CD14-positive monocyte (primary cell): ENCODE measurements around the gene IMMP2L. TPM values are rescaled to one million over a fixed set of nuclear protein-coding genes. Genes with fewer than 3 reads are reported as not detected.

ENCODE experiments used
- DNase-seq, 3 donors: peaks; one replicate each; pipeline ENCODE4 v3.0.0-alpha.2; 2011 to 2022
- H2AFZ ChIP-seq: 2 replicates; pipeline ENCODE4 v1.6.0; 2012; ENCODE audit warnings: mild to moderate bottlenecking, low read depth, low read length, inconsistent platforms; ENCODE audit not compliant: insufficient read depth, poor library complexity, severe bottlenecking
- H3K27ac ChIP-seq, 2 donors: 1 replicate in 1 of 2; 2 replicates in 1 of 2; pipeline ENCODE4 v1.5.1; 2012 to 2013; ENCODE audit warnings: low read length in 2 of 2, control low read depth in 1 of 2, inconsistent platforms in 1 of 2, low read depth in 1 of 2, mild to moderate bottlenecking in 1 of 2
- H3K27me3 ChIP-seq, 2 donors: one replicate each; pipeline versions ENCODE4 v1.6.0 to v1.6.1; 2011 to 2013; ENCODE audit warnings: low read length in 2 of 2; ENCODE audit not compliant: control insufficient read depth in 2 of 2, insufficient read depth in 2 of 2
- H3K36me3 ChIP-seq, 2 donors: replicated peaks in 1 of 2; 1 replicate in 1 of 2; 2 replicates in 1 of 2; pipeline versions ENCODE4 v1.5.1 to v1.6.1; 2012 to 2013; ENCODE audit warnings: low read length in 2 of 2, control low read depth in 1 of 2, inconsistent platforms in 1 of 2, mild to moderate bottlenecking in 1 of 2; ENCODE audit not compliant: insufficient read depth in 2 of 2, control insufficient read depth in 1 of 2
- H3K4me1 ChIP-seq, 2 donors: 1 replicate in 1 of 2; 2 replicates in 1 of 2; pipeline versions ENCODE4 v1.5.1 to v1.6.1; 2012 to 2013; ENCODE audit warnings: low read length in 2 of 2, control low read depth in 1 of 2, inconsistent platforms in 1 of 2, mild to moderate bottlenecking in 1 of 2, moderate library complexity in 1 of 2; ENCODE audit not compliant: insufficient read depth in 2 of 2, control insufficient read depth in 1 of 2
- H3K4me2 ChIP-seq: replicated peaks from 2 replicates; pipeline ENCODE3; 2012; ENCODE audit warnings: low read length, moderate library complexity, mild to moderate bottlenecking; ENCODE audit not compliant: poor library complexity, severe bottlenecking; ENCODE audit errors: extremely low read depth
- H3K4me3 ChIP-seq, 3 experiments: fragments of 200-600 bp in 1 of 3; sonication (generic) in 1 of 3; replicated peaks in 1 of 3; 1 replicate in 2 of 3; 2 replicates in 1 of 3; pipeline ENCODE4 v1.5.1; 2011 to 2013; ENCODE audit warnings: low read length in 3 of 3, mild to moderate bottlenecking in 3 of 3, control low read depth in 2 of 3, low read depth in 2 of 3, inconsistent platforms in 1 of 3, moderate library complexity in 1 of 3
- H3K79me2 ChIP-seq: 2 replicates; pipeline ENCODE4 v1.6.0; 2012; ENCODE audit warnings: mild to moderate bottlenecking, control low read depth, inconsistent platforms, low read length, moderate library complexity; ENCODE audit not compliant: insufficient read depth
- H3K9ac ChIP-seq: 2 replicates; pipeline ENCODE4 v1.6.0; 2017; ENCODE audit warnings: low read length, mild to moderate bottlenecking; ENCODE audit not compliant: insufficient read depth, poor library complexity, severe bottlenecking
- H3K9me3 ChIP-seq, 2 donors: replicated peaks in 1 of 2; 1 replicate in 1 of 2; 2 replicates in 1 of 2; pipeline versions ENCODE4 v1.5.1 to v1.6.1; 2012 to 2013; ENCODE audit warnings: low read length in 2 of 2, control low read depth in 1 of 2; ENCODE audit not compliant: control insufficient read depth in 1 of 2, insufficient read depth in 1 of 2
- H4K20me1 ChIP-seq: 2 replicates; pipeline ENCODE4 v1.6.0; 2012; ENCODE audit warnings: mild to moderate bottlenecking, low read length, control low read depth, moderate library complexity; ENCODE audit not compliant: insufficient read depth
- H3K27ac Mint-ChIP-seq, 7 donors: one replicate each; pipeline ENCODE4 v1.8.0; 2020; ENCODE audit warnings: mild to moderate bottlenecking in 7 of 7, mixed read lengths in 7 of 7, moderate library complexity in 6 of 7, inconsistent platforms in 2 of 7
- H3K27me3 Mint-ChIP-seq, 3 donors: one replicate each; pipeline ENCODE4 v1.8.0; 2021 to 2022; ENCODE audit warnings: low read depth in 3 of 3, mild to moderate bottlenecking in 3 of 3, mixed read lengths in 3 of 3, moderate library complexity in 3 of 3, inconsistent platforms in 1 of 3
- H3K36me3 Mint-ChIP-seq, 2 donors: one replicate each; pipeline ENCODE4 v1.8.0; 2020; ENCODE audit warnings: mixed read lengths in 2 of 2, inconsistent platforms in 1 of 2, mild to moderate bottlenecking in 1 of 2
- H3K4me1 Mint-ChIP-seq: one replicate; pipeline ENCODE4 v1.8.0; 2020; ENCODE audit warnings: mild to moderate bottlenecking, mixed read lengths
- H3K4me3 Mint-ChIP-seq, 2 donors: one replicate each; pipeline ENCODE4 v1.8.0; 2020; ENCODE audit warnings: mild to moderate bottlenecking in 2 of 2, mixed read lengths in 2 of 2, moderate library complexity in 1 of 2
- H3K9me3 Mint-ChIP-seq, 7 donors: one replicate each; pipeline ENCODE4 v1.8.0; 2020 to 2022; ENCODE audit warnings: mixed read lengths in 7 of 7, mild to moderate bottlenecking in 6 of 7, moderate library complexity in 6 of 7, inconsistent platforms in 2 of 7
- WGBS: methylation state at CpG from one replicate; pipeline ENCODE4 v1.1.5; 2013; ENCODE audit warnings: missing lambda C conversion rate; ENCODE audit not compliant: insufficient coverage; 5-methylcytosine and 5-hydroxymethylcytosine counted together
- intact Hi-C, 2 donors: fragments of 100-400 bp; cut with micrococcal nuclease; formaldehyde crosslinking; loops; one replicate each; pipeline versions ENCODE4 v1.15.0 to v1.15.1; 2023
- polyA plus RNA-seq, 3 donors: library from polyadenylated mRNA; depleted of rRNA in 1 of 3; unstranded in 2 of 3; stranded (reverse) in 1 of 3; fragments of 300-500 nt in 2 of 3; fragments of >200 nt in 1 of 3; fragmentation: Illumina TruSeq in 2 of 3; gene quantifications; 1 replicate in 2 of 3; 2 replicates in 1 of 3; pipeline ENCODE4 v1.2.3, GENCODE V29; 2012 to 2021
- TF ChIP-seq, protein P1 (sequence below): fragments of 200-600 bp; IDR thresholded peaks from one replicate; pipeline ENCODE4 v1.8.0; 2022; ENCODE audit warnings: antibody characterized with exemption, mild to moderate bottlenecking

IMMP2L gene
- polyA plus RNA-seq, 3 donors, result 1.9 to 6.4 (median 6.2) TPM

DNA sequence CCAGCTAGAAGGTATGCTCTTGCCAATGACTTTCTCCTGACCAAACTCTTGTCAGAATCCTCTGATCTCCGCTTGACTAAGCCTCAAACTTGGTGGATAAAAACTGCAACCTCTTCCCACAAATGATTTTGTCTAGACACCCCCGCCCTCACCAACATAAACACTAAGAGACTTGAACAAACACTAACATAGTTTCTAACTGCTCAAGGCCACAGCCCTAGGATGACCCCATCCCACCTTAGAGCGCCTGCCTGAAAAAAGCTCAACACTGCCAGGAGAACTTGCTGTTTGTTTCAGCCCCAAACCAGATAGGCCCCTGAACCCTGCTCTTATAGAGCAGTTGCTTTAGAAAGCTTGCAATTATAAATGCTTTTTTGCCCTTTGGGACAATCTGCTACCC lies 399.6 kb downstream of the IMMP2L start:
- Histone ChIP-seq H3K9ac (no peak overlapping the region), H3K27me3 (no peaks in the 10 kb centered on the region), H3K4me3 (no peak overlapping the region), H3K79me2 (no peaks in the 10 kb centered on the region), H3K27ac (no peak overlapping the region), H3K4me1 (no peaks in the 10 kb centered on the region), H4K20me1 (no peaks in the 10 kb centered on the region), H2AFZ (no peak overlapping the region), H3K36me3 (no peaks in the 10 kb centered on the region), H3K9me3 (no peaks in the 10 kb centered on the region), H3K4me2 (no peak overlapping the region)
- no peak for DNase-seq
- Mint-ChIP-seq H3K4me1 (no peaks in the 10 kb centered on the region), H3K36me3 (no peaks in the 10 kb centered on the region), H3K9me3 (peaks cover 0 to 3% (median 0%) of the 10 kb centered on the region in 7 donors), H3K27ac (no peak overlapping the region), H3K27me3 (no peaks in the 10 kb centered on the region), H3K4me3 (no peak overlapping the region)
- intact Hi-C loops, result no loop called here
- 100% methylated on average over 3 of the region's 3 CpGs for WGBS
- TF ChIP-seq, protein P1, sequence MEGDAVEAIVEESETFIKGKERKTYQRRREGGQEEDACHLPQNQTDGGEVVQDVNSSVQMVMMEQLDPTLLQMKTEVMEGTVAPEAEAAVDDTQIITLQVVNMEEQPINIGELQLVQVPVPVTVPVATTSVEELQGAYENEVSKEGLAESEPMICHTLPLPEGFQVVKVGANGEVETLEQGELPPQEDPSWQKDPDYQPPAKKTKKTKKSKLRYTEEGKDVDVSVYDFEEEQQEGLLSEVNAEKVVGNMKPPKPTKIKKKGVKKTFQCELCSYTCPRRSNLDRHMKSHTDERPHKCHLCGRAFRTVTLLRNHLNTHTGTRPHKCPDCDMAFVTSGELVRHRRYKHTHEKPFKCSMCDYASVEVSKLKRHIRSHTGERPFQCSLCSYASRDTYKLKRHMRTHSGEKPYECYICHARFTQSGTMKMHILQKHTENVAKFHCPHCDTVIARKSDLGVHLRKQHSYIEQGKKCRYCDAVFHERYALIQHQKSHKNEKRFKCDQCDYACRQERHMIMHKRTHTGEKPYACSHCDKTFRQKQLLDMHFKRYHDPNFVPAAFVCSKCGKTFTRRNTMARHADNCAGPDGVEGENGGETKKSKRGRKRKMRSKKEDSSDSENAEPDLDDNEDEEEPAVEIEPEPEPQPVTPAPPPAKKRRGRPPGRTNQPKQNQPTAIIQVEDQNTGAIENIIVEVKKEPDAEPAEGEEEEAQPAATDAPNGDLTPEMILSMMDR, result no peak

DNA sequence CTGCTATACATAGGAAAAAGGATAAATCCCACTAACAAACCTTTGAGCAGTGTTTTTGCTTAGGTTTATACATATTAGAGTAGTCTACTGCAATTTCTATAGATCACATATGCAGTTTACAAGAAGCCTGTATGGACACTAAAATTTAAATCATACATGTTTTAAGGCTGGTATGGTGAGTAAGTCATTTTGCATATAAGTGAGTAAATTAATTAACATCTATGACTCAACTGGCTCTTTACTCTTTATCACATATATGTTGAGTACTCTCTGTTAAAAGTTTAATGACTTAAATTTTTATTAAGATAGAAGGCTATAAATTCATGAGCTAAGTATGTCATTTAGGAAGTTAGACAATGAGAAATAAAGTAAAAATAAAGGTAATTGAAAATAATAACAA lies 402.0 kb downstream of the IMMP2L start:
- TF ChIP-seq, protein P1, result no peak
- no peaks in the 10 kb centered on the region for H3K9me3 ChIP-seq
- H3K27ac ChIP-seq, result no peak overlapping the region
- H3K27me3 ChIP-seq, result no peaks in the 10 kb centered on the region
- H3K9ac ChIP-seq, result no peak overlapping the region
- DNase-seq, result no peak
- H3K4me3 ChIP-seq, result no peak overlapping the region
- H4K20me1 ChIP-seq, result no peaks in the 10 kb centered on the region
- intact Hi-C loops, result no loop called here
- Mint-ChIP-seq H3K4me1 (no peaks in the 10 kb centered on the region), H3K4me3 (no peak overlapping the region), H3K27ac (no peak overlapping the region), H3K9me3 (peaks cover 0 to 3% (median 2%) of the 10 kb centered on the region in 7 donors), H3K27me3 (no peaks in the 10 kb centered on the region), H3K36me3 (no peaks in the 10 kb centered on the region)
- H2AFZ ChIP-seq, result no peak overlapping the region
- no peak overlapping the region for H3K4me2 ChIP-seq
- no peaks in the 10 kb centered on the region for H3K36me3 ChIP-seq
- H3K79me2 ChIP-seq, result no peaks in the 10 kb centered on the region
- no peaks in the 10 kb centered on the region for H3K4me1 ChIP-seq
